A673 (cell line): ENCODE measurements around the gene PRUNE2.

Source experiments
- CTCF ChIP-seq: fragments of 300-800, 200-600 bp; sonication (generic); conservative IDR thresholded peaks from 2 replicates; pipeline ENCODE4 v1.5.1; 2017; ENCODE audit warnings: low read depth, mild to moderate bottlenecking, antibody characterized with exemption, low read length, moderate library complexity, mixed read lengths
- EZH2 ChIP-seq: fragments of 200-600 bp; sonication (generic); IDR thresholded peaks from 2 replicates; pipeline ENCODE4 v1.6.1; 2017; ENCODE audit warnings: borderline replicate concordance, low read depth, mild to moderate bottlenecking, mixed read lengths, antibody characterized with exemption, low read length; ENCODE audit not compliant: poor library complexity, severe bottlenecking

GRCh38 chr9:76684213-76684612 is 221.7 kb downstream of the PRUNE2 start:
- TF ChIP-seq CTCF: no peak
- no peak for TF ChIP-seq EZH2
